Naive thymus-derived CD4-positive, alpha-beta T cell (primary cell): ENCODE results near the gene GSTCD. TPM values are rescaled to one million over a fixed set of nuclear protein-coding genes. Genes with fewer than 3 reads are reported as not detected.
A peak's percentile ranks its signal among the peaks of the same experiment; 100 is the strongest.

ENCODE experiments used
- ATAC-seq: fragments of 150-1000 bp; cut with Tn5 transposase; 2 replicates; pipeline ENCODE4 v1.10.0; 2021; ENCODE audit warnings: mild to moderate bottlenecking, moderate library complexity
- CTCF ChIA-PET: fragments of 350-600 bp; sonication (Branson Sonifier 250); formaldehyde crosslinking; loops from one replicate; lab custom pipeline; 2021; ENCODE audit warnings: antibody characterized with exemption; lab: Charles Lee
- POLR2A ChIA-PET: fragments of 350-600 bp; sonication (Branson Sonifier 250); formaldehyde crosslinking; loops from one replicate; lab custom pipeline; 2021; ENCODE audit warnings: antibody characterized with exemption, inconsistent platforms; lab: Charles Lee
- DNase-seq, 9 donors: peaks; one replicate each; pipeline versions ENCODE4 v3.0.0 to v3.0.0-alpha.2; 2020 to 2022; ENCODE audit warnings: mixed read lengths in 1 of 9
- H3K27ac ChIP-seq: one replicate; pipeline ENCODE4 v1.7.0; 2013; ENCODE audit warnings: mild to moderate bottlenecking, low read depth, low read length, moderate library complexity
- H3K27me3 ChIP-seq, 2 donors: one replicate each; pipeline ENCODE4 v1.7.0; 2013; ENCODE audit warnings: low read length in 2 of 2, mild to moderate bottlenecking in 2 of 2, moderate library complexity in 2 of 2; ENCODE audit not compliant: control insufficient read depth in 2 of 2, insufficient read depth in 2 of 2
- H3K36me3 ChIP-seq, 3 experiments: 1 replicate in 2 of 3; 2 replicates in 1 of 3; pipeline ENCODE4 v1.7.0; 2013; ENCODE audit warnings: low read length in 3 of 3, mild to moderate bottlenecking in 3 of 3, moderate library complexity in 1 of 3; ENCODE audit not compliant: insufficient read depth in 3 of 3, control insufficient read depth in 2 of 3
- H3K4me1 ChIP-seq, 2 donors: one replicate each; pipeline ENCODE4 v1.7.0; 2013; ENCODE audit warnings: low read length in 2 of 2, mild to moderate bottlenecking in 2 of 2, moderate library complexity in 1 of 2; ENCODE audit not compliant: control insufficient read depth in 2 of 2, insufficient read depth in 2 of 2
- H3K4me3 ChIP-seq: 2 replicates; pipeline ENCODE4 v1.7.0; 2013; ENCODE audit warnings: mild to moderate bottlenecking, low read length
- H3K9me3 ChIP-seq, 3 experiments: 1 replicate in 2 of 3; 2 replicates in 1 of 3; pipeline ENCODE4 v1.7.0; 2013; ENCODE audit warnings: low read length in 3 of 3; ENCODE audit not compliant: control insufficient read depth in 2 of 3
- H3K27ac Mint-ChIP-seq, 9 donors: one replicate each; pipeline ENCODE4 v1.8.0; 2020 to 2022; ENCODE audit warnings: mixed read lengths in 9 of 9, mild to moderate bottlenecking in 8 of 9, moderate library complexity in 5 of 9, inconsistent platforms in 2 of 9
- H3K27me3 Mint-ChIP-seq, 5 donors: one replicate each; pipeline ENCODE4 v1.8.0; 2021 to 2022; ENCODE audit warnings: mixed read lengths in 5 of 5, mild to moderate bottlenecking in 1 of 5
- H3K36me3 Mint-ChIP-seq, 5 donors: one replicate each; pipeline ENCODE4 v1.8.0; 2020 to 2022; ENCODE audit warnings: mixed read lengths in 5 of 5, mild to moderate bottlenecking in 3 of 5, inconsistent platforms in 1 of 5
- H3K4me1 Mint-ChIP-seq, 7 donors: one replicate each; pipeline ENCODE4 v1.8.0; 2020 to 2022; ENCODE audit warnings: mixed read lengths in 7 of 7, mild to moderate bottlenecking in 3 of 7, inconsistent platforms in 1 of 7
- H3K4me3 Mint-ChIP-seq, 10 donors: one replicate each; pipeline ENCODE4 v1.8.0; 2020 to 2022; ENCODE audit warnings: mild to moderate bottlenecking in 10 of 10, mixed read lengths in 10 of 10, moderate library complexity in 6 of 10, inconsistent platforms in 2 of 10
- H3K9me3 Mint-ChIP-seq, 11 donors: one replicate each; pipeline ENCODE4 v1.8.0; 2020 to 2022; ENCODE audit warnings: mixed read lengths in 11 of 11, mild to moderate bottlenecking in 4 of 11, inconsistent platforms in 1 of 11, moderate library complexity in 1 of 11
- intact Hi-C, 2 donors: fragments of 100-400 bp; cut with micrococcal nuclease; formaldehyde crosslinking; loops; one replicate each; pipeline ENCODE4 v1.15.1; 2023
- polyA plus RNA-seq, 2 donors: library from polyadenylated mRNA; unstranded; fragments of 300-500 nt; fragmentation: Illumina TruSeq; gene quantifications; one replicate each; pipeline ENCODE4 v1.2.3, GENCODE V29; 2021
- total RNA-seq, 6 experiments: library from RNA in 5 of 6; stranded (reverse) in 5 of 6; gene quantifications; 1 replicate in 5 of 6; 2 replicates in 1 of 6; pipeline ENCODE4 v1.2.3 and lab custom pipeline; 2021 to 2026

The GSTCD gene
- 1 to 10 TPM; 5.8 to 9.2 (median 7.5) TPM for total RNA-seq
- polyA plus RNA-seq, result 1 to 10 TPM; 3.8 to 4.0 TPM
- total RNA-seq (lab: John Stamatoyannopoulos, UW), result 9.4 reads per million, percentile 34 among the genes with 10 or more reads in this experiment

GRCh38 chr4:105708181-105709080 is at the start of gene GSTCD, which contains the start of gene INTS12:
Gene GSTCD, plus strand, starts transcription at chr4:105708784. Its CDS starts 8,830 bp downstream, at chr4:105717614.
Gene INTS12, minus strand, starts transcription at chr4:105708689. Its CDS starts 8,684 bp downstream, at chr4:105700005.
- ChIA-PET POLR2A (interaction anchor here (0.6 to 1.3 kb wide), 6 partner anchors 11 to 608 kb away, joined by 3 to 7 read pairs (median 4); partner anchors contain the start of genes AIMP1, PPA2 and TBCK), CTCF (interaction anchor here (0.6 to 1.2 kb wide), 3 partner anchors 9 to 48 kb away, joined by 3 to 7 read pairs (median 3); no protein-coding TSS in a partner anchor)
- DNase-seq (peak; percentile 73 to 88 (median 84)), ATAC-seq (peak; percentile 98)
- Mint-ChIP-seq H3K9me3 (peaks cover 0 to 1% (median 0%) of the 10 kb centered on the region in 11 donors), H3K4me3 (peak within 1 kb of the TSS; percentile 94 to 100 (median 99)), H3K36me3 (peaks cover 0 to 5% (median 0%) of the 10 kb centered on the region in 5 donors), H3K27me3 (no peaks in the 10 kb centered on the region), H3K4me1 (peaks cover 10 to 40% (median 27%) of the 10 kb centered on the region in 7 donors), H3K27ac (peak within 1 kb of the TSS; percentile 92 to 100 (median 97))
- H3K27me3 ChIP-seq, result no peaks in the 10 kb centered on the region
- H3K27ac ChIP-seq, result peak within 1 kb of the TSS; percentile 84
- peaks cover 0 to 8% (median 0%) of the 10 kb centered on the region in 3 experiments for H3K36me3 ChIP-seq
- peak within 1 kb of the TSS; percentile 92 for H3K4me3 ChIP-seq
- H3K4me1 ChIP-seq, result peaks cover 7 to 10% of the 10 kb centered on the region in 2 donors
- no peaks in the 10 kb centered on the region for H3K9me3 ChIP-seq
- intact Hi-C loops, result loop anchor here (1.0 to 10.0 kb wide), 5 partner anchors 234 to 1214 kb away; partner anchors contain the start of genes AIMP1 (in 2 of the 2), PPA2 (in 2 of the 2), TBCK (in 2 of the 2) and CXXC4 (in 1 of the 2)

GRCh38 chr4:105659190-105659589 is 49.4 kb upstream of the GSTCD start:
- ATAC-seq, result no peak
- Mint-ChIP-seq H3K4me1 (no peaks in the 10 kb centered on the region), H3K36me3 (no peaks in the 10 kb centered on the region), H3K9me3 (no peaks in the 10 kb centered on the region), H3K27ac (no peak overlapping the region), H3K4me3 (no peak overlapping the region), H3K27me3 (peaks cover 5 to 16% (median 8%) of the 10 kb centered on the region in 5 donors)
- no peaks in the 10 kb centered on the region for H3K27me3 ChIP-seq
- no peaks in the 10 kb centered on the region for H3K9me3 ChIP-seq
- H3K36me3 ChIP-seq, result no peaks in the 10 kb centered on the region
- no peak overlapping the region for H3K27ac ChIP-seq
- CTCF ChIA-PET, result no interaction called here
- POLR2A ChIA-PET, result no interaction called here
- no peaks in the 10 kb centered on the region for H3K4me1 ChIP-seq
- no peak for DNase-seq
- intact Hi-C loops, result no loop called here
- H3K4me3 ChIP-seq, result no peak overlapping the region

- no peaks in the 10 kb centered on the region for H3K36me3 Mint-ChIP-seq
- intact Hi-C loops, result no loop called here
- H3K4me1 Mint-ChIP-seq, result no peaks in the 10 kb centered on the region
- no peaks in the 10 kb centered on the region for H3K9me3 Mint-ChIP-seq
- H3K36me3 ChIP-seq, result no peaks in the 10 kb centered on the region
- POLR2A ChIA-PET, result no interaction called here
- H3K4me3 Mint-ChIP-seq, result no peak overlapping the region
- H3K4me1 ChIP-seq, result no peaks in the 10 kb centered on the region
- H3K27ac Mint-ChIP-seq, result no peak overlapping the region
- ATAC-seq, result no peak
- no peak overlapping the region for H3K27ac ChIP-seq
- H3K27me3 Mint-ChIP-seq, result peaks cover 0 to 19% (median 5%) of the 10 kb centered on the region in 5 donors
- no peak for DNase-seq
- H3K4me3 ChIP-seq, result no peak overlapping the region
- H3K27me3 ChIP-seq, result no peaks in the 10 kb centered on the region
- CTCF ChIA-PET, result no interaction called here
- H3K9me3 ChIP-seq, result no peaks in the 10 kb centered on the region
Measured at GRCh38 chr4:105661028-105661427, 47.6 kb upstream of the GSTCD start.

DNA sequence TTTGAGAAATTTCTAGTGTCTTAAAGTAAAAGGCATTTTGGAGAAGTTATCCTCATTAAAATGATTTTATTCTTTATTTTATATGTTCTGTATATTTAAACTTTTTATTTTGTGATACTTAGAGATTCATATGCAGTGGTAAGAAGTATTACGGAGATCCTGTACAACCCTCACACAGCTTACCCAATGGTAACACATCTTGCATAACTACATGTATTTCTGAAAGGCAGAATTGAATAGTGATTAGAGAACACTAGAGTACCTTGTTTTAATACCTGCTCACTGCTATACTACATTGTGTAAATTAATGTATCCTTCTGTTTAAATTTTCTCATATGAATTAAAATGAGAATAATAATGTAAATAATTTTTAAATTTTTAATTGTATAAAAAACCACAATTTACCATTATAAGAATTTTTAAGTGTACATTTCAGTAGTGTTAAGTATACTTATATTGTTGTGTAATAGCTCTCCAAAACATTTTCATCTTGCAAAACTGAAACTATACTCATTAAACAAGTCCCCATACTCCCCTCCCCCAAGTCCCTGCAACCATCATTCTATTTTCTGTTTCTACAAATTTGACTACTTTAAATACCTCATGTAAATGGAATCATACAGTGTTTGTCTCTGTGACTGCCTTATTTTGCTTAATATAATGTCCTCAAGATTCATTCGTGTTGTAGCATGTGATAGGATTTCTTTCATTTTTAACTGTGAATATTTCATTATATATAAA is 45.5 kb upstream of the GSTCD start:
- no peak overlapping the region for H3K27ac Mint-ChIP-seq
- peaks cover 0 to 22% (median 10%) of the 10 kb centered on the region in 5 donors for H3K27me3 Mint-ChIP-seq
- H3K36me3 Mint-ChIP-seq, result no peaks in the 10 kb centered on the region
- DNase-seq, result no peak
- POLR2A ChIA-PET, result no interaction called here
- ATAC-seq, result no peak
- no peaks in the 10 kb centered on the region for H3K4me1 Mint-ChIP-seq
- H3K4me3 Mint-ChIP-seq, result no peak overlapping the region
- Histone ChIP-seq H3K4me1 (no peaks in the 10 kb centered on the region), H3K9me3 (no peaks in the 10 kb centered on the region), H3K27ac (no peak overlapping the region), H3K4me3 (no peak overlapping the region), H3K36me3 (no peaks in the 10 kb centered on the region), H3K27me3 (no peaks in the 10 kb centered on the region)
- CTCF ChIA-PET, result no interaction called here
- intact Hi-C loops, result no loop called here
- no peaks in the 10 kb centered on the region for H3K9me3 Mint-ChIP-seq

DNA sequence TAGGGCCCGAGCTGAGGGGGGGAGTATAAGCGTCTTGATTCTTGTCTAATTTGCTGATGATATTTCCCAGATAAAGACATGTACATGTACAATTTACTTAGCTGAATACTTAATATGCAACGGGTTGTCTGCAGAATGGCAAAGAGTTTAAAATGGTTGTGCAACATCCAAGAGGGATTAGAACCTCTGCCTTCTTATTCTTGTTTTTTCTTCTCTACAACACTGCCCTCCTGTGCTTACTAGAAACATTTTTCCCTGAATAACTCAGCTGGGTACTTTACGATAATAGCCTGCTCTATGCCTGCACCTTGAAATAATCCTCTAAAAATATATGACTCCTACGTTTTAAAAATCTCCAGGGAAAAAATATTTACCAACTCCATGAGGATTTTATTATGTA is 41.9 kb upstream of the GSTCD start:
- POLR2A ChIA-PET, result no interaction called here
- DNase-seq (no peak), ATAC-seq (no peak)
- Histone ChIP-seq H3K4me3 (no peak overlapping the region), H3K36me3 (no peaks in the 10 kb centered on the region), H3K27me3 (no peaks in the 10 kb centered on the region), H3K4me1 (no peaks in the 10 kb centered on the region), H3K27ac (no peak overlapping the region), H3K9me3 (no peaks in the 10 kb centered on the region)
- Mint-ChIP-seq H3K27ac (no peak overlapping the region), H3K4me1 (no peaks in the 10 kb centered on the region), H3K27me3 (peaks cover 9 to 28% (median 16%) of the 10 kb centered on the region in 5 donors), H3K9me3 (no peaks in the 10 kb centered on the region), H3K4me3 (no peak overlapping the region), H3K36me3 (no peaks in the 10 kb centered on the region)
- intact Hi-C loops, result no loop called here
- CTCF ChIA-PET, result no interaction called here

DNA sequence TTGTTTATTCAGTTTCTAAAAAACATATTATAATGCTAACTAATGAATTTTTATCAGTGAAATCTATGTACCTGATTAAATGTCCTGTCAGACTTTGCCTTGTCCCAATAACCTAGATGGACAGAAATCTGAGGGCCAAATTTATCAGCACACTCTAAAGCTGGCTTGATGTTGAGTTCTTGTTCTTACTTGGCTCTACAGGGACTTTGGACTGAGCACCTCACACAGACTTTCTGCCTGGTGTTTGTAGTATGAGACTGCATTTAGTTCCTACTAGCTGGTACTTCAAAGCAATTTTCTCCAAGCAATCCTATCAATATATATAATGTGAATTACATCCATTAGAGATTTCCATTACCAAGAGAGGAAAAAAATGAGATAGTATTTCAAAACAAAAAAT is 37.9 kb upstream of the GSTCD start:
- no peak for DNase-seq
- Mint-ChIP-seq H3K9me3 (no peaks in the 10 kb centered on the region), H3K27me3 (peaks cover 14 to 27% (median 20%) of the 10 kb centered on the region in 5 donors), H3K4me1 (no peaks in the 10 kb centered on the region), H3K27ac (no peak overlapping the region), H3K36me3 (no peaks in the 10 kb centered on the region), H3K4me3 (no peak overlapping the region)
- H3K27ac ChIP-seq, result no peak overlapping the region
- H3K4me1 ChIP-seq, result no peaks in the 10 kb centered on the region
- no peaks in the 10 kb centered on the region for H3K36me3 ChIP-seq
- ChIA-PET POLR2A (no interaction called here), CTCF (no interaction called here)
- no peak for ATAC-seq
- H3K9me3 ChIP-seq, result no peaks in the 10 kb centered on the region
- intact Hi-C loops, result no loop called here
- H3K27me3 ChIP-seq, result no peaks in the 10 kb centered on the region
- no peak overlapping the region for H3K4me3 ChIP-seq
